ENCODE results near the gene KLHL3.

GRCh38 chr5:137612576-137612975, 123.3 kb downstream of the KLHL3 start:
- no peak for TF ChIP-seq CTCF (IDR thresholded peaks at IDR 0.05; ENCODE audit: low read depth, low read length, poor library complexity, severe bottlenecking)
- TF ChIP-seq EZH2phosphoT487 (IDR thresholded peaks at IDR 0.05; ENCODE audit: borderline replicate concordance, low read length): no peak
